GM12864 (cell line): ENCODE data around the gene CLDN2.

Experiments used
- DNase-seq: peaks from one replicate; pipeline ENCODE4 v3.0.0-alpha.2; 2011; ENCODE audit warnings: low read depth
- H3K4me3 ChIP-seq: 2 replicates; pipeline ENCODE4 v1.5.1; 2011; ENCODE audit warnings: mild to moderate bottlenecking, low read depth, low read length, control low read depth
- CTCF ChIP-seq: IDR thresholded peaks from 2 replicates; pipeline ENCODE4 v1.5.1; 2011; ENCODE audit warnings: low read depth, mild to moderate bottlenecking, moderate library complexity, low read length, control low read depth, inconsistent platforms; ENCODE audit errors: missing control alignments

CLDN2 gene

GRCh38 chrX:106894978-106895452 is 25.2 kb upstream of the CLDN2 start:
- no peak for TF ChIP-seq CTCF
- no peak for DNase-seq
- H3K4me3 ChIP-seq = no peak overlapping the region

DNA sequence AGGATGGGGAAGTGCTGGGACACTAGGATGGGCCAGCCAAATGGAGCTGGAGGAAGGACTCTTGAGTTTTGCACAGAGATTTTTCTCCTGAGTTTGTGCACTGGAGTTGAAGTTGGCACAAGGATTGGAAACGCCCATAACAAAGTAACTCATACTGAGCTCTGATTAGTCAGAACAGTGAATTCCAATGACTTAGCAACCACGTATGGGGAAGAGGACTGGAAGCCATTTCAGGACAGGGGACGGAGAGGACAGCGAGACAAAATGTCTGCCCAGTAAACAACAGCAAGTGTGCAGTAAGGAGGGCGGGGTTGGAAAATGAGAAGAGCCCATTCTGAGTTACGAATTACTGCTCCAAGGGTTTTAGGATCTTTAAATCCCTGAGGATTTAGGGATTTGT is 22.9 kb upstream of the CLDN2 start:
- no peak for TF ChIP-seq CTCF
- no peak overlapping the region for H3K4me3 ChIP-seq
- no peak for DNase-seq

GRCh38 chrX:106898462-106898861 is 21.7 kb upstream of the CLDN2 start:
- peak; percentile 10 for DNase-seq
- peak; percentile 32 for TF ChIP-seq CTCF
- H3K4me3 ChIP-seq = no peak overlapping the region

- TF ChIP-seq CTCF = no peak
- DNase-seq = no peak
- H3K4me3 ChIP-seq = no peak overlapping the region
These were observed 20.9 kb upstream of the CLDN2 start for GRCh38 chrX:106899276-106899675.

DNA sequence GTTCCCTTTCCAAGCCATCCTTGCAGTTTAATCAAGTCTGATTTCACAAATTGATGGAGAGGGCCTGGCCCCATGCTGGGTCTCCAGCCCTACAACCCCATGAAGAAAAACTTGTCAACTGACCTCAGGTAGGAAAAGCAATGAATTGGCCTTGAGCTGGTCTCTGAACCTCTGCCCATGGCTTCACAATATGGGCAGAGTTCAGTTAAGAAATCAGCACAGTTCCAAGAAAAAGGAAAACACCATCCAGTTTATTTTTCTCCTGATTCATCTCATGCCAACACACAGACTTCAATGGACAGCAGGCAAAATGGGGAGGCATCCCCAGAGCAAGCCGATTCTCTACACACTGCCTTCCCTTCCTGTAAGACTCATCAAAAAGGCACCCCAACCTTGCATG is 20.4 kb upstream of the CLDN2 start:
- no peak for DNase-seq
- no peak overlapping the region for H3K4me3 ChIP-seq
- TF ChIP-seq CTCF = no peak

DNA sequence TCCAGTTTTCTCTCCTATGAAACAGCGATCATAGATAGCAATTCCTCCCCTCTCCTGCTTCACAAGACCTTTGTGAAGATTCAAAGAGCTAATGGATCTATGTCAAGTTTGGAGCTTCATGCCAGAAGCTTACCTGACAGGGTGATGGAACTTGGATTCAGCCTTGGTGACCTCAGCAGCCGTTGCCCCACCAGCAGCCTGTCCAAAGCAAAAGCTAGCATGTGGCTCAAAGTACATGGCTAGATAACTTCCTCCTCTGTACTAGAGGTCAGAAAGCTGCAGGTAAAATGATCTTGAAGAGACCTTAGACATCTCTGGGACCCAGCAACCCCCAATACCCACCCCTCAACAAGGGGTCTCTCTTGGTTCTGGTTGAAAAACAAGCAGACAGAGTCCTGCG is 18.9 kb upstream of the CLDN2 start:
- DNase-seq = no peak
- no peak for TF ChIP-seq CTCF
- H3K4me3 ChIP-seq = no peak overlapping the region

DNA sequence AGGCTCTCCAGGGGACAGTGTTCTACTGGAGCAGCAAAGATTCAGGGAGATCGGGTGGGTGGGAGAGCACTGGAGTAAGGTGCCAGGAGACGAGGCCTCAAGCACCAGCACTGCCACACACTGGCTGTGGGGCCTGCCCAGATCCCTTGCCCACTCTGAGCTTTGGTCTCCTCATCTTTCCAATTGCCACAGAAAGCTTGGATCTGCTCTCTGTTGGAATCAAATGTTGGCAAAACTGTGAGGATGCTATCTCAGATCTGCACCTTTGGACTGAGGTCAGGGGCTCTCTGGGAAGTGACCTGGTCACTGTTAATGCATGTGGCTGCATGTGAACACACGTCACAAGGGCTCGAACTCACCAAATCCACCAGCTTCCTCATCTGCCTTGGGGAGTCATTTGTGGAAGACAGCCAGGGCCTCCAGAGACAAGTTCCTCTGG is 18.4 kb upstream of the CLDN2 start:
- DNase-seq = no peak
- no peak for TF ChIP-seq CTCF
- H3K4me3 ChIP-seq = no peak overlapping the region
